Motor neuron (in vitro differentiated cells): Measurements from ENCODE around the gene TBCD. TPM values are rescaled to one million over a fixed set of nuclear protein-coding genes. Genes with fewer than 3 reads are reported as not detected.

ENCODE experiments used
- ATAC-seq, 8 experiments: fragments of 200-7000 bp; cut with Tn5 transposase; replicated peaks in 6 of 8; 2 replicates each; pipeline ENCODE4 v1.8.0; 2021; ENCODE audit warnings: mild to moderate bottlenecking in 8 of 8, moderate library complexity in 8 of 8
- H3K27ac ChIP-seq, 2 donors: fragments of 250-450 bp; sonication (Bioruptor Pico); 2 replicates each; pipeline ENCODE4 v1.9.0; 2021; ENCODE audit warnings: antibody characterized with exemption in 2 of 2, mild to moderate bottlenecking in 2 of 2, moderate library complexity in 1 of 2
- H3K4me1 ChIP-seq, 2 donors: fragments of 250-450 bp; sonication (Bioruptor Pico); replicated peaks in 1 of 2; 2 replicates each; pipeline ENCODE4 v1.6.1; 2021; ENCODE audit warnings: antibody characterized with exemption in 2 of 2, mild to moderate bottlenecking in 2 of 2, moderate library complexity in 1 of 2
- H3K4me3 ChIP-seq, 5 donors: fragments of 250-450 bp; sonication (Bioruptor Pico); 2 replicates each; pipeline ENCODE4 v1.9.0; 2021; ENCODE audit warnings: antibody characterized with exemption in 5 of 5, mild to moderate bottlenecking in 5 of 5, moderate library complexity in 4 of 5
- WGBS, 10 experiments: fragments of 450-650 bp; shearing (Covaris generic); methylation state at CpG; one replicate each; pipeline ENCODE4 v1.0.0; 2022; 5-methylcytosine and 5-hydroxymethylcytosine counted together
- in situ Hi-C, 9 experiments: fragments of 400-800 bp; cut with MboI; loops; one replicate each; pipeline ENCODE4 v1.15.0; 2021; ENCODE audit warnings: low sequenced_read_pairs in 9 of 9, low pct_unique_long_range_greater_than_20kb in 2 of 9; ENCODE audit not compliant: unreplicated experiment in 9 of 9
- total RNA-seq, 8 experiments: library from RNA; unstranded; fragments of 300-600 nt; gene quantifications; 2 replicates each; pipeline versions ENCODE4 v1.2.3 to v1.2.4, GENCODE V29; 2022

The TBCD gene
- total RNA-seq, 8 experiments from 2014 or later = 27.2 to 94.3 (median 47.2) TPM

DNA sequence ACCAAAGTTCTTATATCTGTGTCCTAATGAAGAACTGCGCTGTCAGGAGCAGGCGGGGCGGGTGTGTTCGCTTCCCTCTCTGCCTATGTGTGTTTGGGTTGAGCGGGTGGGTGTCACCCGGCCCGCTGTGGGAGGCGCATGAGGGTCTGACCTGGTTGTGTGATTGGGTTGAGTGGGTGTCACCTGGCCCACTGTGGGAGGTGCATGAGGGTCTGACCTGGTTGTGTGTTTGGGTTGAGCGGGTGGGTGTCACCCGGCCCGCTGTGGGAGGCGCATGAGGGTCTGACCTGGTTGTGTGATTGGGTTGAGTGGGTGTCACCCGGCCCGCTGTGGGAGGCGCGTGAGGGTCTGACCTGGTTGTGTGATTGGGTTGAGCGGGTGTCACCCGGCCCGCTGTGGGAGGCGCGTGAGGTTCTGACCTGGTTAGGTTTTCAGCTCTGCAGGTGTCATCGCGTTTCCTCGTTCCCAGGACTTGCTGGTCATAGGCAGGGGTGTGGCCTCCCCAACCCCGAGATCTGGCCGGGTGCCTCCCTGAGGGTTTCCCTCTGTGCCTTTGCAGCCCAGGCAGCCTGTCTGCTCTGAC is 157.5 kb downstream of the TBCD start:
- H3K4me3 ChIP-seq = no peak overlapping the region
- H3K4me1 ChIP-seq = no peaks in the 10 kb centered on the region
- peak in 1 of 8 experiments; percentile 25 for ATAC-seq
- in situ Hi-C loops = no loop called here
- WGBS, 10 experiments = 82 to 98% (median 93%) methylated on average over 2 to 11 of the region's 26 CpGs; no CpG with 5 or more reads in 5 of the 10 experiments
- H3K27ac ChIP-seq = no peak overlapping the region

DNA sequence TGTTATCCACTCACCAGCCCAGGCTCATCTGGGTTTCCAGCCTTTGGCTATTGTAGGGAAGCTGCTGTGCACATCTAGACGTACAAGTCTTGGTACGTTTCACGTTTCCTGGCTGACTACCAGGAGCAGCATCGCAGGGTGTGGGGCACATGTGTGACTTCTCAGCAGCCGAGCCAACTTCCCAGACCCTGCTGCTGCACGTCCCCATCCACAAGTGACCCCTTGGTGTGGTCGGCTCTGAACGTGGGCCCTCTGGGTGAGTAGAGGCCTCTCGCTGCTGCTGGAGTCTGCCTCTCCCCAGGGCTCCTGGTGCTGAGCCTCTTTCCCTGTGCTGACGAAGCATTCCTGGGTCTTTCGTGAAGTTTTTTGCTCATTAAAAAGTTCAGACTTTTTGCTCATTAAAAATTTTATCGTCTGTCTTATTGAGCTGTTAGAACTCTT is 158.2 kb downstream of the TBCD start:
- WGBS, 10 experiments = 38 to 100% (median 82%) methylated on average over 2 to 9 of the region's 12 CpGs; no CpG with 5 or more reads in 2 of the 10 experiments
- no peaks in the 10 kb centered on the region for H3K4me1 ChIP-seq
- in situ Hi-C loops = no loop called here
- H3K4me3 ChIP-seq = no peak overlapping the region
- no peak for ATAC-seq
- H3K27ac ChIP-seq = no peak overlapping the region

DNA sequence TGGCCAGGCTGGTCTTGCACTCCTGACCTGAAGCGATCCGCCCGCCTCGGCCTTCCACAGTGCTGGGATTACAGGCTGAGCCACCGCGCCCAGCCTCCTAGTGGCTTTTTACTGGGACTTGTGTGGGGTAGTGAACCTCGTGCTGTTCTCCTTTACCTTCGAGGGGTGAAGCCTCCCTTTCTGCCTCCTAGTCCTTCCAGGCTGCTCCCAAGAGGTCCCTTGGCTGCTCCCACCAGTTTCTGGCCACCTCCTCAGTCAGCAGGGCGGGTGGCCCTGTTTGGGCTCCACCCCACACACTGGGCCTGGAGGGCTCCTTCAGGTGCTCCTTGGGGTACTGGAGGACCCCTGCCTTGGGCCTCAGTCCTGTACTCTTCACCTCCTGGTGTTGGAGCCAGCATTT is 158.9 kb downstream of the TBCD start:
- ATAC-seq = no peak
- H3K4me1 ChIP-seq = no peaks in the 10 kb centered on the region
- 74 to 93% (median 90%) methylated on average over 4 to 9 of the region's 9 CpGs; no CpG with 5 or more reads in 6 of the 10 experiments for WGBS, 10 experiments
- in situ Hi-C loops = no loop called here
- no peak overlapping the region for H3K4me3 ChIP-seq
- H3K27ac ChIP-seq = no peak overlapping the region

DNA sequence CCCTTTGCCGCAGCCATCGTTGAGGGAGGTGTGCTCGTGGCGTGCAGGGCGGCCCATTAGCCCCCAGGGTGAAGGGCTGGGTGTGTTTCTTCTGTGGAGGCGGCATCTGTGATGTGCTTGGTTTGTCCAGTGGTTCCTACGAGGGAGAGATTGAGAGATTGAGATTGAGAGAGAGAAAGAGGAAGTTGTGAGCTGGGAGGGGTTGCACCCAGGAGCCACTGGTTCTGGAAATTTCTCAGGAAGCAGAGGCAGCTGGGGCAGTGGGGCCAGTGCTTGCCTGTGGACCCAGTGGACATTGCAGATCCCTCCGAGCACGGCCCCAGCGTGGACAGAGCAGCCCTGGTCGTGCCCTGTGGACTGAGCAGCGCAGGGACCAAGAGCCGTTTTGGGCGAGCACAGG is 160.0 kb downstream of the TBCD start:
- Histone ChIP-seq H3K27ac (no peak overlapping the region), H3K4me1 (no peaks in the 10 kb centered on the region), H3K4me3 (no peak overlapping the region)
- in situ Hi-C loops = no loop called here
- no peak for ATAC-seq
- 67 to 100% (median 95%) methylated on average over 3 to 6 of the region's 14 CpGs; no CpG with 5 or more reads in 4 of the 10 experiments for WGBS, 10 experiments

DNA sequence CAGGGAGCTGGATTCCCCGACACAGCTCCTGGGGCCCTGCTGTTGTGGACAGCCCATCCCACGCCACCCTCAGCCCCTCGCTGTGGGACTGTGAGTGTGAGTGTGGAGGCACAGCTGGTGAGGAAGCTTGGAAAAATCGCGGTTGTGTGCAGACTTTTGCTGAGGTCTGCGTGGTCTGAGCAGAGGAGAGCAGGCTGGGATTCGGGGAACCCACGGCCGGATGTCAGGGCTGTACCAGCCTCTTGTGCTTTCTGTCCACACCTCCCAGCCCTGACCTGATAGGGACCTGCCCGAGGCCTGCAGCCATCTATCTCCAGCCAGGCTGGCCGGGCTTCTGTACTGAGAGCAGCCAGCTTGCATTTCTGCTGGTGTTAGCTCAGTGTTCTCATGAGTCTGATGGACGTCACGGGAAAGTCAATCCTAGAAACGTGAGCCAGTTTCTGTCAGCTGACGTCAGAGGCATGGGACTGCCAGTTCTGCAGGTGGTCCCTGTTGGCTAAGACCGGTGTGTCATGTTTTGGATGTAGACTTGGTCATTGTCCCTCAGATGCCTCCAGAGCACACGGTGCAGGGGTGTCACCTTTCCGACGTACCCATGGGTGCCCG is 160.7 kb downstream of the TBCD start:
- Histone ChIP-seq H3K4me1 (no peaks in the 10 kb centered on the region), H3K27ac (no peak overlapping the region), H3K4me3 (no peak overlapping the region)
- no peak for ATAC-seq
- WGBS, 10 experiments = 70 to 100% (median 97%) methylated on average over 1 to 11 of the region's 20 CpGs; no CpG with 5 or more reads in 7 of the 10 experiments
- in situ Hi-C loops = no loop called here

DNA sequence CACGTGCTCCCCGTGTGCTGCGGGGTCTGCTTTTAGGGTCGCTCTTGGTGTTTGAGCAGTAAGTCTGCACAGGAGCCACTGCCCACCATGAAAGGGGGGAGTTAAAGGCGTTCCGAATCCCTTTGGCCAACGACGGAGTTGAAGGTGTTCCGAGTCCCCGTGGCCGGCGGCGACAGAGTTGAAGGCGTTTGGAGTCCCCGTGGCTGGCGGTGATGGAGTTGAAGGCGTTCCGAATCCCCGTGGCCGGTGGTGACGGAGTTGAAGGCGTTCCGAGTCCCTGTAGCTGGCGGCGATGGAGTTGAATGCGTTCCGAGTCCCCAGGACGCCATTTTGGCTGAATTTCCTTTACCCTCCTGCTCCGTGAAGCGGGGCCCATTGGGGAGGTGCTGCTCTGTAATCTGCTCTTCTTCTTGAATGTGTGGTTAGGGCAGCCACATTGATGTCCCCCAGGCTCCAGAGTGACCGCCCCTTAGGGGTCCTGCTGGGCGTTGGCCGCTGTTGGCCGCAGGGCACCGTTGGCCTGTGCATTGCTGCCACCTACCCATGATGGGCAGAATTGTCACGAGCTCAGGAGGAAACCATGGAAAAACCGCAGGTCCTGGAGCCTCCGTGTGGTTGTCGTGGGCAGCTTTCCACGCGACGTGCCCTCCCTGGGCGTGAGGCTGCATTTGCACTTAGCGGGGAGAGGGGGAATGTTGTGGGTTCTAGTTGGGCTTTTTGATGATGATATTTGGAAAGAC is 161.6 kb downstream of the TBCD start:
- 90 to 100% (median 96%) methylated on average over 1 to 23 of the region's 44 CpGs; no CpG with 5 or more reads in 4 of the 10 experiments for WGBS, 10 experiments
- ATAC-seq = no peak
- in situ Hi-C loops = no loop called here
- H3K4me1 ChIP-seq = no peaks in the 10 kb centered on the region
- H3K27ac ChIP-seq = no peak overlapping the region
- H3K4me3 ChIP-seq = no peak overlapping the region

DNA sequence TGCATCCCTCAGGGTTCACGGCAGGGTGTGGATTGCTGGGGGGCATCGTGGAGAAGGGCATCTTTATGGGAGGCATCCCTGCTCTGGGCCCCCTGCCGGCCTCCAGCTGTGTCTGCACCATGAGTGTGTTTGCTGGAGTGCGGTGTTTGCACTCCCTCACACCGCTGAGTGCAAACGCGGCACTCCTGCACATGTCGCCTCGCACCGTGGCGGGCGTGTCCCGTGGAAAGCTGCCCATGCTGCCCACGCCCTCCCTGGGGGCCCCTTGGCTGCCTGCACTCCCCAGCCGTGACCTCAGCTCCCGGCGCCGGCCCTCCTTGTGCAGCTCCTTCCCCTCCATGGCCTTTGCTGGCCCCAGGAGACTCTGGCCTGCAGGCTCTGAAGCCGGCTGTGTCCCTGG is 162.5 kb downstream of the TBCD start:
- in situ Hi-C loops = no loop called here
- 40 to 97% (median 77%) methylated on average over 1 to 6 of the region's 19 CpGs; no CpG with 5 or more reads in 7 of the 10 experiments for WGBS, 10 experiments
- no peaks in the 10 kb centered on the region for H3K4me1 ChIP-seq
- H3K27ac ChIP-seq = no peak overlapping the region
- H3K4me3 ChIP-seq = no peak overlapping the region
- ATAC-seq = peak in 3 of 8 experiments; percentile 85 to 92 (median 88)

DNA sequence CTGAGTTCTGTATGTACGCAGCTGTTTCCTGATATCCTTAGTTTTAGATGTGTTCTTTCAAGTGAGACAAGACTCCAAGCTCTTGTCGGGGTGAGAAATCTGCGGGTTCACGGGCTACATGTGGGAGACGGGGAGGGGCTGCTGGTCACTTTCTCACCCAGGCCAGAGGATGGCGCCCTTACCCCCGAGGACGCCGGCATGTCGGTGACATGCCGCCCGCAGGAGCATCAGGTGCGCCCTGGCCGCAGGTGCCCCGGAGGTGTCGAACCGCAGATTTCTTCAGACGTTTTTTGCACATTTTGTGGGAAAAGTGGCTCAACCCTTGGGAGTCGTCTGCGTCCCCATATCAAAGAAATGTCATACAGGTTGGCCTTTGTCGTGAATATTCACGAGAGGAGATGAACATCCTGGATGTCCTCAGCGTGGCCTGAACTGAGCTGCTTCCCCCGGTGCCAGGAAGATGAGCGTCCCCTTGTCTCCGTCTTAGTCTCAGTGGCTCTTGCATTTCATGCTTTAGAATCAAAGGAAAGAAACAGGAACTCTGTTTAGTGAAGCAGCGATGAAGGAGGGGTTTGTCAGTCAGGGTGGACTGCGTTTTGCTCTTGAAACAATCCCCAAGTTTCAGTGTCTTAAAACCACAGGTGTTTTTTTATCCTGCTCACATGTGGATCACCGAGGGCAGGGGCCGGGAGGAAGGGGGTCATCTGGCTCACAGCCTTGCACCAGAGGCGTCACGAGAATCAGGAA is 163.3 kb downstream of the TBCD start:
- H3K4me3 ChIP-seq = no peak overlapping the region
- in situ Hi-C loops = no loop called here
- ATAC-seq = no peak
- H3K27ac ChIP-seq = no peak overlapping the region
- no peaks in the 10 kb centered on the region for H3K4me1 ChIP-seq
- 73 to 100% (median 92%) methylated on average over 1 to 20 of the region's 32 CpGs; no CpG with 5 or more reads in 2 of the 10 experiments for WGBS, 10 experiments

DNA sequence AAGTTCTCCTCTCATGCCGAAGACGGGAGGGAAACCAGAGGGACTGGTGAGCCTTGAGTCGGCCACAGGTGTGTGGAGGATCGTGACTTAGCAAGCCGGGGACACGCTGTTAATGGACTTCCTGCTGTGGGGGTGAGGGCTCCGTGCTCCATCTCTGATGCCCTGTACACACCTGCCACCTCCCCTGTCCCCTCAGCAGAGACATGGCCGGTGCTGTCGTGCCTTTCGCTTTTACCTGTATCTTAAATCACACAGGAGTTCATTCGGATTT is 163.8 kb downstream of the TBCD start:
- in situ Hi-C loops = no loop called here
- no peaks in the 10 kb centered on the region for H3K4me1 ChIP-seq
- H3K27ac ChIP-seq = no peak overlapping the region
- H3K4me3 ChIP-seq = no peak overlapping the region
- ATAC-seq = no peak
- WGBS, 10 experiments = 91 to 100% (median 96%) methylated on average over 3 to 9 of the region's 11 CpGs; no CpG with 5 or more reads in 6 of the 10 experiments

DNA sequence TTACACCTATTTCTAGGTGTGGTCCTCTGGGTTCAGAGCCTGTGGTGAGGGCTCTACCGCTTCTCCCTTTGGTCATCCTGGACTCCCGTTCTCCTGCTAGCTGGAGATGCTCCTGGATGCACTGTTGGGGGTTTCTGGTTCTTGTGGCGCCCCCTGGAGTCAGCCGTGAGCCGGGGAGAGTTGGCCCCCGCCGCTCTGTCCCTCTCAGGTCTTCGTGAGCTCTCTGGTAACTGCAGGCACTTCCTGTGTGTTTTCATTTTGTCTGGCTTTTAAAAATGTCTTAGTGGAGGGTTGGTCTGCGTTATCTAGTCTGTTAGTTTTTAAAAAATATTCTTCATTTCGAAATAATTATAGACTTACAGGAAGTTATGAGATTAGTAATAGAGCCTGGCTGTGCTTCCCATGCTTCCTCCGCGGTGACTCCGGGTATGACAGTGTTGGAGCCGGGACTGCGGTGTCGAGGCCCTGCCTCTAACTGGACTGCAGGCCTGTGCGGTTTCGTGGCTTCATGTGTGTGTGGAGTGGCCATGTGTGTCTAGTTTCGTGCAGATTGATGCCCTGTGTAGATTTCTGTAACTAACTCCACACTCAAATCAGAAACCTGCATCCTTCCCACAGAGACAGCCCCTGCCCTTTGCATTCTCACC is 166.0 kb downstream of the TBCD start:
- Histone ChIP-seq H3K4me3 (no peak overlapping the region), H3K4me1 (no peaks in the 10 kb centered on the region), H3K27ac (no peak overlapping the region)
- WGBS, 10 experiments = 43 to 100% (median 87%) methylated on average over 1 to 11 of the region's 19 CpGs; no CpG with 5 or more reads in 3 of the 10 experiments
- in situ Hi-C loops = no loop called here
- peak in 1 of 8 experiments; percentile 32 for ATAC-seq

DNA sequence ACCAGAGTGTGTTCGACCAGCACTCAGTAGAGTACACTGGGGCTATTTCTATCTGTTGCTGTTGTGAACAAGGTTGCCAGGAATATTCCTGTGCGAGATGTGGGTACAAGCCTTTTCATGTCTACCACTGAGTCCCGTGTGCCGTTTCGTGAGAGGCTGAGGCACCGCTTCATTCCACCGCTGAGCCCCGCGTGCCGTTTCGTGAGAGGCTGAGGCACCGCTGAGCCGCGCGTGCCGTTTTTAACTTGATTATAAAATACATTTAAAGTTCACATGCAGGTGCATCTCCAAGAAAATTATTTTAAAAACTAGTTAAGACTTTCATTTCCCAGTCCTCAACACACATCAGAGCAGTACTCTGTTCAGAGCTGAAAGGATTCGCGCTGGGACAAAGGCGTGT is 166.6 kb downstream of the TBCD start:
- no peak for ATAC-seq
- in situ Hi-C loops = no loop called here
- 90 to 100% (median 97%) methylated on average over 1 to 18 of the region's 19 CpGs; no CpG with 5 or more reads in 3 of the 10 experiments for WGBS, 10 experiments

DNA sequence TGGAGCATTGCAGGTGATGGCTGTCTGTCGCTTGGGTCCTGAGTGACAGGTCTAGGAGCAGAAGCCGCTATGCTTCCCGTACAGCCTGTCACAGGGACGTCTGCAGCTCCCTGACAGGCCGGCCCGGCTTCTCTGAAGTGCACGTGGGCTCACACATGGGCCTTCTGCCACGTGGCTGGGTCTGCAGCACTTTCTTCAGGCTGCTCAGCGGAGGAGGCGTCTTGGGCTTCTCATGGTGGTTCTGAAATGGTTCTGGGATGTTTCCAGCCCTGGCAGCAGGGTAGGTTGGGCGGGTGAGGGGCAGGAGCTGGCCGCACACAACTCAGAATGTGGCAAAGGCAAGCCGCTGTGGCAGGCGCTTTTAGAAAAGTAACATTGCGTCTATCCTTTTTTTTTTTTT is 168.3 kb downstream of the TBCD start:
- no peak overlapping the region for H3K27ac ChIP-seq
- in situ Hi-C loops = no loop called here
- no peak overlapping the region for H3K4me3 ChIP-seq
- ATAC-seq = no peak
- 80 to 100% (median 90%) methylated on average over 3 to 8 of the region's 15 CpGs; no CpG with 5 or more reads in 2 of the 10 experiments for WGBS, 10 experiments
- H3K4me1 ChIP-seq = no peaks in the 10 kb centered on the region

More for the DNA sequence above, 166.6 kb downstream of the TBCD start:
- H3K4me1 ChIP-seq = no peaks in the 10 kb centered on the region
- H3K27ac ChIP-seq = no peak overlapping the region
- H3K4me3 ChIP-seq = no peak overlapping the region
